NCI-H2029 treated with DMSO at 0.1 percent for 48 hours (cell line): ENCODE results near the gene RIMBP2.
"Not testable (repeated sequence)": the region's sequence is repeated elsewhere in the genome, so short reads cannot be mapped to it uniquely, and the experiment has no call there.

Experiments used
- DNase-seq: peaks from one replicate; lab custom pipeline; 2025; lab: John Stamatoyannopoulos, UW

RIMBP2 gene

GRCh38 chr12:130656411-130656810, 59.7 kb downstream of the RIMBP2 start:
- DNase-seq = no peak

GRCh38 chr12:130655881-130656280, 60.2 kb downstream of the RIMBP2 start:
- no peak for DNase-seq

GRCh38 chr12:130655010-130655409, 61.1 kb downstream of the RIMBP2 start:
- DNase-seq = no peak

- no peak for DNase-seq
Measured at GRCh38 chr12:130651188-130651959, 64.7 kb downstream of the RIMBP2 start.

GRCh38 chr12:130650131-130650530, 66.0 kb downstream of the RIMBP2 start:
- no peak for DNase-seq

- DNase-seq = no peak
Measured at GRCh38 chr12:130649101-130650045, 66.7 kb downstream of the RIMBP2 start.

- DNase-seq = no peak
Measured at GRCh38 chr12:130647814-130648213, 68.3 kb downstream of the RIMBP2 start.

GRCh38 chr12:130646716-130647370, 69.3 kb downstream of the RIMBP2 start:
- no peak for DNase-seq

GRCh38 chr12:130646191-130646590, 69.9 kb downstream of the RIMBP2 start:
- DNase-seq = not testable (repeated sequence)

GRCh38 chr12:130645751-130646150, 70.3 kb downstream of the RIMBP2 start:
- DNase-seq = no peak

- no peak for DNase-seq
Measured at GRCh38 chr12:130644566-130644965, 71.5 kb downstream of the RIMBP2 start.

GRCh38 chr12:130644146-130644545, 72.0 kb downstream of the RIMBP2 start:
- DNase-seq = no peak

GRCh38 chr12:130642856-130643255, 73.2 kb downstream of the RIMBP2 start:
- no peak for DNase-seq

- DNase-seq = no peak
Measured at GRCh38 chr12:130641533-130642184, 74.4 kb downstream of the RIMBP2 start.

GRCh38 chr12:130640901-130641300, 75.2 kb downstream of the RIMBP2 start:
- no peak for DNase-seq

- DNase-seq = no peak
Measured at GRCh38 chr12:130640496-130640895, 75.6 kb downstream of the RIMBP2 start.

GRCh38 chr12:130639476-130640424, 76.3 kb downstream of the RIMBP2 start:
- no peak for DNase-seq

GRCh38 chr12:130636370-130636769, 79.7 kb downstream of the RIMBP2 start:
- peak; percentile 21 for DNase-seq

GRCh38 chr12:130634866-130635265, 81.2 kb downstream of the RIMBP2 start:
- DNase-seq = peak; percentile 37

- peak; percentile 87 for DNase-seq
Measured at GRCh38 chr12:130633771-130634170, 82.3 kb downstream of the RIMBP2 start.

- peak; percentile 72 for DNase-seq
Measured at GRCh38 chr12:130632642-130633041, 83.5 kb downstream of the RIMBP2 start.
